Measurements from ENCODE around the gene HRH2.

DNA sequence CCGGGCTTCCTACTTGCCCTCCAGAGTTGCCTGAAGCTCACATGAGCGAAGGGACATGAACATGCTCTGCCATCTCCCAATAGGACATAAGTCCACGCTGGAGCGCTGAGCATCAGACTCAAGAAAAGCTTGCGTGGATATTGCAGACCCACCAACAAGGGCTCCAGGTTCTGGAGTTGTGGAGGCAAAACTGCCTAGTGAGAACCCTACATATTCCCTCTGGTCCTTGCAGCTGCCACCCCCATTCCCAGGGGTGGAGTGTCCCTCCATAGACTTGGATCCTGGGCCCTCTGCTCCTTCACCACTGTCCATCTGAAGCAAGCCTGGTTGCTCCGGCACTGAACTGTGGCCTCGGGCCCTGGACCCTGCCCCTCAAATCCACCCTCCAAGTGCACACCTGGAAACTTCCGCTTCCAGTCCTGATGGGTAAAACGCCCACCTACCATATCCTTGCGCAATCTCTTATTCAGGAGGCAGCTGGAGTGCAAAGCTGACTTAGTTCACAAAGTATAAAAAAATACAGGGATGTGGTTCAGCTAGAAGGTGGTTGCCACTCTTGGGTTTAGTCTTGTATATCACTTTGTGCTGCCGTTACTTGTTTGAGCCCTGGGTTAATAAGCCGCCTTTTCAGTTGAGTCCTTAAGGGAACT is 28.0 kb downstream of the HRH2 start:
- TF ChIP-seq CTCF (optimal IDR thresholded peaks at IDR 0.05 in 1 of 3, IDR thresholded peaks at IDR 0.05 in 1 of 3, conservative IDR thresholded peaks at IDR 0.05 in 1 of 3; ENCODE audit: extremely low read depth in 1 of 3, insufficient read depth in 2 of 3, low read length in 3 of 3) (no peak), EZH2 (IDR thresholded peaks at IDR 0.05; ENCODE audit: low read length) (no peak)
